ENCODE data around the gene GALK2.
A peak's percentile ranks its signal among the peaks of the same experiment; 100 is the strongest.

GALK2 gene

GRCh38 chr15:49169880-49170597, at the start of gene GALK2:
GALK2 (plus strand) TSS chr15:49170247; CDS start chr15:49170323, 76 bp downstream.
- DNase-seq: peak; percentile 86

- DNase-seq: no peak
Observed at GRCh38 chr15:49120832-49121231, 49.2 kb upstream of the GALK2 start.

- no peak for DNase-seq
Observed at GRCh38 chr15:49121901-49122300, 48.1 kb upstream of the GALK2 start.

- no peak for DNase-seq
Observed at GRCh38 chr15:49122541-49123062, 47.4 kb upstream of the GALK2 start.

GRCh38 chr15:49124371-49124770, 45.7 kb upstream of the GALK2 start:
- no peak for DNase-seq

- DNase-seq: no peak
Observed at GRCh38 chr15:49131403-49131802, 38.6 kb upstream of the GALK2 start.

GRCh38 chr15:49134683-49135341, 35.2 kb upstream of the GALK2 start:
- peak; percentile 34 for DNase-seq

GRCh38 chr15:49135342-49135857, 34.6 kb upstream of the GALK2 start:
- DNase-seq: peak; percentile 39

GRCh38 chr15:49135911-49136310, 34.1 kb upstream of the GALK2 start:
- peak; percentile 88 for DNase-seq

GRCh38 chr15:49137861-49138260, 32.2 kb upstream of the GALK2 start:
- DNase-seq: peak; percentile 60

GRCh38 chr15:49145651-49146609, 24.1 kb upstream of the GALK2 start:
- DNase-seq: peak; percentile 69

GRCh38 chr15:49148298-49148697, 21.7 kb upstream of the GALK2 start:
- no peak for DNase-seq

- no peak for DNase-seq
Observed at GRCh38 chr15:49148727-49149126, 21.3 kb upstream of the GALK2 start.

GRCh38 chr15:49151831-49152230, 18.2 kb upstream of the GALK2 start:
- no peak for DNase-seq

GRCh38 chr15:49152552-49153312, 17.3 kb upstream of the GALK2 start:
- DNase-seq: no peak

GRCh38 chr15:49154359-49154758, 15.7 kb upstream of the GALK2 start:
- DNase-seq: no peak

- DNase-seq: no peak
Observed at GRCh38 chr15:49154799-49155109, 15.3 kb upstream of the GALK2 start.

- DNase-seq: peak; percentile 98
Observed at GRCh38 chr15:49155110-49155833, 14.8 kb upstream of the GALK2 start, which contains the start of gene COPS2. COPS2 (minus strand) TSS chr15:49155599; CDS start chr15:49155578, 21 bp downstream.

- DNase-seq: peak; percentile 52
Observed at GRCh38 chr15:49155834-49156627, 14.0 kb upstream of the GALK2 start.

GRCh38 chr15:49163678-49164077, 6.4 kb upstream of the GALK2 start:
- no peak for DNase-seq

GRCh38 chr15:49164865-49165264, 5.2 kb upstream of the GALK2 start:
- DNase-seq: no peak
